SW480 (cell line): ENCODE measurements around the gene PNRC1.
A peak's percentile ranks its signal among the peaks of the same experiment; 100 is the strongest.
"Not testable (repeated sequence)": the region's sequence is repeated elsewhere in the genome, so short reads cannot be mapped to it uniquely, and the experiment has no call there.

ENCODE experiments used
- DNase-seq: peaks from one replicate; pipeline ENCODE4 v3.0.0-alpha.2; 2016; ENCODE audit warnings: low spot score

The PNRC1 gene

DNA sequence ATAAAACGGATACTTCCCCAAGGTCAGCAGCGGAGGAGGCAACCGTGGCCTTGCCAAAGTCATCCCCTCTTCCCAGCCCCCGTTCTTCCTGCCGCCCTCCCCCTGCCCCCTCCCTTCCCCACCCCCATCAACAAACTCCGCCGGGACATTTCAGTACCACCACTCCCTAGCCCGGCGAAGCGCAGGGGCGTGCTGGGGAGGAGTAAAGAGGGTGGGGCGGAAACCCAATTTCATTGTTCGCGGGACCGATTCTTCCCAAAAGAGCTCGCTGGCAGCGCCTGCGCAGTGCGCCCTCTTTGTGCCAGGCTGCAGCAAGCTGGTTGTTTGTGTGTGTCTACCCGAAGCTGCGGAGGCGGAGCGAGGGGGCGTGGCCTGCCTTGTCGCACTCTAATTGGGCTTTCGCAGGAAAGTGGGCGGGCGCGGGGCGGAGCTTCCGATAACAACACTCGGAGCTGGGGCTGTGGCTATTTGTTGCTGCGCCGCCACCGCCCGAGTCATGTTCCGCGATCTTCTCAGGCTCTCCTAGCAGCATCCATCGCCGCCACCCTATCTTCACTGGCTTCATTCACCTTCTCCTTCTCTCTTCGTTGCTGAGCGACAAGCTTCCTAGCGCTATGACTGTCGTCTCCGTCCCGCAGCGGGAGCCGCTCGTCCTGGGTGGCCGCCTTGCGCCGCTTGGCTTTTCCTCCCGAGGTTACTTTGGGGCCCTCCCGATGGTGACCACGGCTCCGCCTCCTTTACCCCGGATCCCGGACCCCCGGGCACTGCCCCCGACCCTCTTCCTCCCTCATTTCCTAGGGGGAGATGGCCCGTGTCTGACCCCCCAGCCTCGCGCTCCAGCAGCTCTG lies at the start of gene PNRC1:
PNRC1 (plus strand) TSS at position 471 of the 848 bp plus-strand sequence; CDS start at position 615, 144 bp downstream.
- DNase-seq: peak; percentile 94

DNA sequence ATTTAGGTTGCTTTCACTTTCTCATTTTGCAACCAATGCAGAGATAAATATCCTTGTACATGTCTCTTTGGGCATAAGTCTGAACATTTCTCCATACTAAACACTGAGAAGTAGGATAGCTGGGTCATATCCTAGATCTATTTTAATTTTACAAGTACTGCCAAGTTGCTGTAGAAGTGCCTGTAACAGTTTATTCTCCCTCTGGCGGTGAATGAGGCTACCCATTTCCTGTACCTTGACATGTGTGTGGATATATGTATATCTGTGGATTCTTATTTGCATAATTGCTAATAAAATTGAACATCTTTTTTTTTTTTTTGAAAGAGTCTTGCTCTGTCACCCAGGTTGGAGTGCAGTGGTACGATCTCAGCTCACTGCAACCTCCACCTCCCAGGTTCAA lies 48.0 kb upstream of the PNRC1 start:
- no peak for DNase-seq

DNA sequence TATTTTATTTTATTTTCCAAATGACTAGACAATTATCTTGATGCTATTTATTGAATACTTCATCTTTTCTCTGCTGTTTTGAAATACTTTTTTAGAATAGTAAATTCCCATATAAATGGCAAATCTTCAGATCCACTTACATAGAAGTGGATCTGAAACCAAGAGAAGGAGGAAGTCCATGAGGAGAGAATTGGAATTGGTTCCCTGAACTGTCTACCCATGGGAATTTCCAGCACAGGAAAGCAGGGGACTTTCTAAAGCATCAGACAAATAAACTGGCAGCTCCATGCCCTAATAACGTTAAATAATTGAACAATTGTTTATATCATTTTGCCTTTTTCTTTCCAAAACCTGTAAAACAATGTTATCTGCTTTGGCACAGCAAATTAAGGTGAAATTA lies 47.1 kb upstream of the PNRC1 start:
- DNase-seq: no peak

DNA sequence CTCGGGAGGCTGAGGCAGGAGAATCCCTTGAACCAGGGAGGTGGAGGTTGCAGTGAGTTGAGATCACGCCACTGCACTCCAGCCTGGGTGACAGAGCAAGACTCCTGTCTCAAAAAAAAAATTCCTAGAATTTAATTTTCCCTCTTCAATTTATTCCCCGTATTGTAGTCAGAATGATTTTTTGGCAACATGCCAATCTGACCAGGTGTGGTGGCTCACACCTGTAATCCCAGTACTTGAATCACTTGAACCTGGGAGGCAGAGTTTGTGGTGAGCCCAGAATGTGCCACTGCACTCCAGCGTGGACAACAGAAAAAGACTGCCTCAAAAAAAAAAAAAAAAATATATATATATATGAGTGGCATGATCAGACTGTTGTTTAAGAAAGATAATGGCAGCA lies 46.4 kb upstream of the PNRC1 start:
- not testable (repeated sequence) for DNase-seq

DNA sequence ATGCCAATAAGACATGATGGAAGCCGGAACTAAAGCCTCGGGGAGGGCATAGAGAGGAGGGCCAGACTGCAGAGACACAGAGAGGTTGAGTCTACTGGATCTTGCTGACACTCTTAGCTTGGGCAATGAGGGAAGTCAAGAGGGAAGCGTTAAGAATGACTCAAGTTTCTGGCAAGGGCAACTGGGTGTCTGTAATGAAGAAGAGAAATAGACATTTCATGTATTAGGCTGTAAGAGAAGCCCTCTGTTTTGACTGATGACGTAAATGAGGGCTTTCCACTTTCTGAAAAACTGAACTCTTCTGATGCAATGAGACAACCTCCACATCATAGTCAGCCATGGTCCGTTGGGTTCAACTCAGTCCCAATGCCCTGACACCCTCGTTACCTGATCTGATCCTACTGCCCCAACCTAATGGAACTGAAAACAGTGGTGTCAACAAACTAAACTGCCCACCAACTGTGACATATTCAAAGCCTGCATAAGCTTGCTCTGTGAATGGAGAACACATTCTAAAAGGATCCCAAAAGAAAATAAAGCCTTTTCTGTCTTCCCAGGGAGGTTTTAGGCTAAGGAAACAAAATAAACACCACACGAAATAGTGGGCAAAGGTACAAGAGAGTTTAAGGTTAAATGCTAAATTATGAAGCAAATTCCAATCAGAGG lies 45.8 kb upstream of the PNRC1 start:
- no peak for DNase-seq

DNA sequence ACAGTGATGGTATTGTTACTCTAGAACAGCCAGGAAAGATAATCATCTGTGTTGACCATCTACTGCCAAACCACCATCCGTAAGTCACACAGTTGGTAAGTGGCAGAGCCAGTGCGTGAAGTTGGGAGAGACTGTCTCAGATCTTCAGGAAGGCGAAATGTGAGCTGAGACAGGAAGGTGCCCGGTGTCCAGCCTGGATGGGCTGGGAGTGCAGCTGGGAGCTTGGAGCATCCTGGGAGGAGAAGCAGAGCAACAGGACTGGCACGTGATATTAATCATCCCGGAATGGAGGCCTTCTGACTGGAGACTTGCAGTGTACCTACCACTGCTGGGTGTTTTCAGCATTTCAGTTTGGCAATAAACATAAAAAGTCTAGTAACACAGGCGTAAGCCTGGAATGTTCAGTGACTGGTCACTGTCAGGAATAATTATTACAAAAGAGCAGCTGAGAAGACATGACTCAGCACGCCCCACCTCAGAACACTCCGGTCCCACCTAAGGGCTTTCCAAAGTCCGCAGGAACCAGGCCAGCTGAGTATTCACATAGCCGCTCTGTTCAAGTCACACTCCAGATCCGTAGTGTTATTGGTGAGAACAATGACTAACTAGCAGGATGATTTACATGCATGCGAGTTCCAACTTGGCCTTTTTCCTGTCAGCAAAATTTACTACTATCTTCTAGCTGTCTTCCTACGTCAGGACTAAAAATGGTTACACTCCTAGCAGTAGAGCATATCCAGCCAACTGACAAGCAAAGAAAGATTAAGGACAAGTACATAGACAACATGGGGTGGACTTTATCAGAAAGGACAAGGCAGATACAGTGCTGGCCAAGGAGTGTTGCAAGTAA lies 45.1 kb upstream of the PNRC1 start:
- DNase-seq: peak; percentile 50

DNA sequence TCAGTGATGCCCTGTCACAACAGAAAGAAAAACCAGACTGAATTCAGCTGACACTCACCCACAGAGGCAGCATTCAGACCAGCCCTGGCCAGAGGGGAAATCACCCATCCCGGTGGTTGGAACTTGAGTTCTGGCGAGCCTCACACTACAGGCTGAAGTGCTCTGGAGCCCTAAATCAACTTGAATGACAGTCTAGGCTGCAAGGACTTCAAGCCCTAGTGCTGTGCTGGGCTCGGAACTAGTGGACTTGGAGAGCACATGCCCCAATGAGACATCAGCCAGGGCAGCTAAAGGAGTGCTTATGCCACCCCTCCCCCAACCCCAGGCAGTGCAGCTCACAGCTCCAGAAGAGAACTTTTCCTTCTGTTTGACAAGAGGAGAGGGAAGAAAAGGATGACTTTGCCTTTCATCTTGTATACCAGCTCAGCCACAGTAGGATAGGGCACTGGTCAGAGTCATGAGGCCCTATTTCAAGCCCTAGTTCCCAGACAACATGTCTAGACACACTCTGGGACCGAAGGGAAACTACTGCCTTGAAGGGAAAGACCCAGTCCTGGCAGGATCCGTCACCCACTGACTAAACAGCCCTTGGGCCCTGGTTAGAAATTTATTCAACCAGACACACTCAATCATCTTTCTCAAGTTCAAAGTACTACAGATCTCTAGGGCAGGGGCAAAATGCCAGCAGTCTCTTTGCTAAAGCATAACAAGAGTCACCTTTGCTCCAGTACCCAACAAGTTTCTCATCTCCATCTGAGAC lies 43.2 kb upstream of the PNRC1 start:
- no peak for DNase-seq

DNA sequence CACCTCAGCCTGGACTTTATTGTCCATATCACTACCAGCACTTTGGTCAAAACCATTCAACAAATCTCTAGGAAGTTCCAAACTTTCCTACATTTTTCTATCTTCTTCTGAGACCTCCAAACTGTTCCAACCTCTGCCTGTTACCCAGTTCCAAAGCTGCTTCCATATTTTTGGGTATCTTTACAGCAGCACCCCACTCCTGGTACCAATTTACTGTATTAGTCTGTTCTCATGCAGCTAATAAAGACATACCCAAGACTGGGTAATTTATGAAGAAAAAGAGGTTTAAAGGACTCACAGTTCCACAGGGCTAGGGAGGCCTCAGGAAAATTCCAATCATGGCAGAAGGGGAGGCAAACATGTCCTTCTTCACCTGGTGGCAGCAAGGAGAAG lies 42.7 kb upstream of the PNRC1 start:
- DNase-seq: not testable (repeated sequence)

DNA sequence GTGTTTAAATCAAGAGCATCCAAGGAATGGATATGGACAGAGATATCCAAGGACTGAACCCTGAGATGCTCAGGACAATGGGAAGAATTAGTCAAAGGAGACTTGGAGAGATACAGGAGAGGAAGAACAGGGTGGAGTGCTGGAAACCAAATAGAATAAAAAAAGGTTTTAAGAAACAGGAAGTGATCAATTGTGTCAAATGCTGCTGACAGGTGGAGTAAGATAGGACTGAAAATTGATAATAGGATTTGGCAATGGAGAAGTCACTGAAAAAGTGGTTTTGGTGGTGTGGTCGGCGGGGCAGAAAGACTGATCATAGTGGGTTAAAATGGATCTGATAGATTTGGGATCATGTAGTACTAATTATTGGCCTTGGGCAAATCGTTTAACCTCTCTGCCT lies 37.9 kb upstream of the PNRC1 start:
- no peak for DNase-seq

DNA sequence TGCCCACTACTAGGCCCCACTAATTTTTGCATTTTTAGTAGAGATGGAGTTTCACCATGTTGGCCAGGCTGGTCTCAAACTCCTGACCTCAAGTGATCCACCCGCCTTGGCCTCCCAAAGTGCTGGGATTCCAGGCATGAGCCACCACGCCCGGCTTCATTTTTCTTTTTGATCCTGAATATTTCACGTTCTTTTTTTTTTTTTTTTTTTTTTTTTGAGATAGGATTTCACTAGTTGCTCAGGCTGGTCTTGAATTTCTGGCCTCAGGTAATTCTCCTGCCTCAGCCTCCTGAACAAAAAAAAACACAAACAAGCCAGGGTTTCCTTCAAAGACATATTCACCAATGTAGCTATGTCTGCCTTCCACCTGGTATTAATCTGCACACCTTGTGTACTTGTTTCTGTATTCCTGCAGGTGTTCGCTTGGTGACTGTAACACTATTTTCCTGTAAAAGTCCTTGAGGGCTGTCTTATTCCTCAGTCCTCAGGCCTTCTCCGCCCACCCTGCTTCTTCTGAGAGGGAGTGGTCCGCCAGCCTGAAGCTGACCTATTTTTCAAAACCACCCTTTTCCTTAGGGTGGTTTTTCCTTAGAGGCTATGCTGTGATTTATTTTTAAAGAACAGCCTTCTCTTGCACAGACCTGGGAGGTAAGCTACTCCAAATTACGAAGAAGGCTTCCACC lies 36.1 kb upstream of the PNRC1 start:
- DNase-seq: no peak

DNA sequence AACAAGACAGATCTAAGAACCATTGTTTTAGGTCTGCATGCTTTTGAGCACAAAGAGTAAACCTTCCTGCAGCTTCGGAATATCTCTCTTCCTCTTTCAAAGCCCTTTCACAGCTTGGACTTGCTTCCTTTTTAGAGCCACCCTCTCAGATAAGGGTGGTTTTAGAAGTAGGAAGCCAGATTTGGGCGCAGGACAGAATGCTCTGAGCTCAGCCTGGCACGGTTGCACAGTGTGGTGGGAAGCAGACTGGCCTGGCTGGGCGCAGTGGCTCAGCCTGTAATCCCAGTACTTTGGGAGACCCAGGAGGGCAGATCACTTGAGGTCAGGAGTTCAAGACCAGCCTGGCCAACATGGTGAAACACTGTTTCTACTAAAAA lies 35.6 kb upstream of the PNRC1 start:
- no peak for DNase-seq

DNA sequence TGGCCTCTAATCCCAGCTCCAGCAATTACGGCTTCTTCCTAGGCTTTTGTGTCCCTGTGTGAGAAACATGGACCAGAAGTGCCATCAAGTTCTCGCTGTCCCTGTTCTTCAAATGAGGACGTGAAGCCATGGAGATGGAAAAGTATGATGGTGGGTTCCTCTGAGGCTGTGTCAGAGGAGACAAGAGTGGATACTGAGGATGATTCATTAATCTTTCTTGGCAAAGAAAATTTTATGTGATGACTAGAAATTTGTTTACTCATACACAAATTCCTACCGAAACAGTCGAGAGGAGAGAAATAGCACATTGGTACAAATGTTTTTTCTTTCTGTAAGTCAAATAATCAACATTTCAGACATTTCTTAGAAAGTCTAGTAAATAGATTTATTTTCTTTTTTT lies 35.0 kb upstream of the PNRC1 start:
- DNase-seq: no peak

DNA sequence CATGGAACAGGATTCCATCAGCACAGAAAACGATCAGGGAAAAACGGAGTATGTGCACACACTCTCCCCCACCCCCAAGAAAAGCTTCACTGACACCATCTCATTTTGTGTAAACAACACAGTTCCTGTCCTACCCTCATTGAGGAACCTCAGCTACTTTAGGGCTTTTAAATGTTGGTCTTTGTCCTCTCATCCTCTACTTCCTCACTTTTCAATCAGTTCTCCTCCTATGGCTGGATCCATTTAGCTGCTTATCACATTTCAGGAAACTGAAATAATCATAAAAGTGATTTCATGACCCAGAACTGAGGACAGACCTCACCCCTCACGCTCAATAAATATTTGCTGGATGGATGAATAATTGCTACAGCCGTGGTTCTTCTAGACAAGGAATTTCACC lies 33.1 kb upstream of the PNRC1 start:
- DNase-seq: no peak

DNA sequence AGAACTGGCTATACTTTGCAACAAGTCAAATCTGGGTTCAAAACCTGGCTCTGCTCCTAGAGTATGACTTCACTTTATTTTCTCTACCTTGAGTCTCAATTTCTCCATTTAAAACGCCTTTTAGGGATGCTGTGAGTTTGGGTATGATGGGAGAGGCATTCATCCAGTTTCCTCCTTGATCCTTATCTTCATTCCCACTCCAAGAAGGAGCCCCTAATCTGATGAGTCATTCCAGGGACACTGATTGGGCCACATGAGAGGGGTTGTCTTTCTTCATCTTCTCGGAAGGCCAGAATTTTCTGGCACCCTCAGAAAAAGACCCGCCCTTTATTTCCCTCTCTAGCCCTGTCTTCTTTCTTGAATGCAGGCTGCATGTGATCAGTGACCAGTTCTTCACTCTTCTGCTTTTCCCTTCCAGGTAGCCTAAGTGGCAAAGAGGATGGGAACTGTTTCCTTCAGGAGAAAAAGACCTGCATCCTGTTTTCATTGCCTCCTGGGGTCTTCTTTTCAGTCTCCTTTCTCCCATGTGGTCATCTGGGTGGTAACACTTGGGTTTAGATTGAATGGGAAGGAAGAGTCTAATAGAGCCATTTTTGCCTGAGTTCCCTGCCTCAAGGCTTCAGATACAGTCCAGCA lies 32.1 kb upstream of the PNRC1 start:
- no peak for DNase-seq

DNA sequence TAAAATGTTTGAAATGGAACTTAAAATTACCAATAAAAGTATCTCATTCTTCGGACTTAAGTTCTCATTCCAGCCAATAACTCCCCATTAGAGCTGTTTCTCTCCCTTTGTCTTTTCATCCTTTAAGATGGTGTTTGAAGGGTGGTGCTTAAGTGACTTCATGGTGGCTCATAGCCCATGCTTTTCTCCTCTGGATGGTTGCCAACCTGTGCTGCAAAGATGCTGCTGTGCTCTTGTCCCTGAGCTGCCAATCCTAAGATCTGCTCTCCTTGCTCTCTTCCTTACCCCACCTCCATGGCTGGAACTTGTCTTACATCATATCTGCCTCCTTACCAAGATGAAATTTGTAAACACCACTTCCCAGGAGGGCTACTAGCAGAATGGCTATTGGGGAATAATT lies 31.6 kb upstream of the PNRC1 start:
- DNase-seq: no peak

DNA sequence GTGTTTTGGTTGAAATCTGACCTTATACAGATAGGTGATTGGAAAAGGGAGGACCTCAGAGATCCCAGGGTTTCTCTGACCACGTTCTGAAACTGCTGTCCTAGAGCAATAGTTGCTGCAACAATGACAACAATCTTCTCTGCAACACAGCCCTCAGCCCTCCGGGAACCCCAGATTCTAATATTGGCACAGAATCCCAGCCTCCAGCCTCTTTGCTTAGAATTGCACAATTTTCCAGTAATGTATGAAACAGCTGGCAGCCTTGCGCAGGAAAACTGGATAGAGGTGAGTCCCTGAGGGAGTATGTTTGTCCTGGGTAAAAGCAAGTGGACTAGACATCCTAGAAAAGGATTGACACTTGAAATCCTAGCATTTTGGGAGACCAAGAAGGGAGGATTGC lies 30.4 kb upstream of the PNRC1 start:
- no peak for DNase-seq

DNA sequence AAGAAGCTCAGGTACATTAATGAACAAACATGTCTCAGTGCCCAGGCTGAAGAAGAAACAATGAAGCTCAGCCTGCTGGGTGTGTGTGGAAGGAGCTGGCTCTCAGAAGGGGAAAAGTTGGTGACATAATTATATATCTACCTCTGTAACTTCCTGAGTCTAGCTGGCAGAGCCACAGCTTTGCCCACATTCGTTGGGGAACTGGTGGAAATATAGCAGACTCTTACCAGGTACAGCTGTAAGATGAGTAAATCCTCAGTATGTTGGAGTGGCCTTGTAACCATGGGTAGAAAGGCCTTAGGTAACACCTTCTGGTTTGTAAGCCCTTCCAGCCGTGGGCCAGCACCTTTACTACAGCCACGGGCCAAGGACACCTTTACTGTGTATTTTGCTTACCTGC lies 29.9 kb upstream of the PNRC1 start:
- no peak for DNase-seq

DNA sequence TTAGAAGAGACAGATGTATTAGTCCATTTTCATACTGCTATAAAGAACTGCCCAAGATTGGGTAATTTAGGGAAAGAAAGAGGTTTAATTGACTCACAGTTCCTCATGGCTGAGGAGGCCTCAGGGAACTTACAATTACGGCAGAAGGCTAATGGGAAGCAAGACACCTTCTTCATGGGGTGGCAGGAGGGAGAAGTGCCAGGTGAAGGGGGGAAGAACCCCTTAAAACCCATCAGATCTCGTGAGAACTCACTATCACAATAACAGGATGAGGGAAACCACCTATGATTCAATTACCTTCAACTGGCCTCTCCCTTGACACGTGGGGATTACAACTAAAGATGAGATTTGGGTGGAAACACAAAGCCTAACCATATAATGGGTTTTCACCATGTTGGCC lies 28.9 kb upstream of the PNRC1 start:
- DNase-seq: no peak

DNA sequence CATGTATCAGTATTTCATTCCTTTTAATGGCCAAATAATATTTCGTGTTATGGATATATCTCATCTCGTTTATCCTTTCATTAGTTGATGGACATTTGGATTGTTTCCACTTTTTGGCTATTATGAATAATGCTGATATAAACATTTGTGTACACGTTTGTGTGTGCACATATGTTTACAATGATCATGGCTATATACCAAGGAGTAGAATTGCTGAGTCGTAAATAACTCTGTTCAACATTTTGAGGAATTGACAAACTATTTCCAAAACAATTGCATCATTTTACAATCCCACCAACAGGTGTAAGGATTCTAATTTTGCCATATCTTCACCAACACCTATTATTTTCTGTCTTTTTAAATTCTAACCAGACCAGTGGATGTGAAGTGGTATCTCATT lies 26.3 kb upstream of the PNRC1 start:
- DNase-seq: no peak

DNA sequence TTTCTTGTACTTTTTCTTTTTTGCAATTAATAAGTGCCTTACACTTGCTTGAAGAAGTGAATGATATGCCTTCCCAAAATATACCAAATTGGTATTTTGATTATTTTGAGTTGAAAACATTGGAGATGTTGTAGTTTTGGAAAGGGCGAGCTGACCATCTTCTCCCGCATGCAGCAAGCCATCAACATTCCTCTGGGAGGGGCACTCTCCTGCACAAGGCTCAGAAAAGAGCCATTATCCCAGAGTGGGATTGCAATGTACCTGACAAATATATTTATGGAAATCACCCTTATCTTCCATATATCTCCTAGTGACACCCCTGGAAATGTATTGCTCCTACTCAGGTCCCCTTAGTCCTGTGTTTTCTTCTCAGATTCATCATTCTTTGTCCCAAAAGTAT lies 22.8 kb upstream of the PNRC1 start:
- DNase-seq: no peak

DNA sequence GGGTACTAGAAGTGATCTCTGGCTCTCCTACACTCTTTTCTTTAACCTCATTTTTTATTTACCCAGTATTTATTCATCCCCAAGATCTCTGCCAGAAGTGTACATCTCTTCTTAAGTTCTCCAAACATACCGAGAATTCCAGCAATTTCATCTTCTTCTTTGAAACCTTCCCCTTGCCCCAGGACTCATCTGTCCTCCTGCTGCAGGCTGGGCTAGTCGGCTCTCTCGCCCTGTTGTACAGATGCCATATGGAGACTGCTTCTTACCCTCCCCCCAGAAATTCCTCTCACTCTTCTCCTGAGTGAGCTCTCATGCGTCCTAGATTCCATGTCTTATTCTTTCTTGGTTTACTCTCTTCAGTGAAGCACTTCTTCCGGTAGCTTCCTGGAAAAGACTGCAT lies 21.9 kb upstream of the PNRC1 start:
- DNase-seq: no peak
